Right lung (tissue), 5 donors: ENCODE measurements around the gene ARHGEF40. TPM values are rescaled to one million over a fixed set of nuclear protein-coding genes. Genes with fewer than 3 reads are reported as not detected.

Source experiments
- DNase-seq, 2 donors: peaks; one replicate each; pipeline ENCODE4 v3.0.0-alpha.2; 2013
- polyA plus RNA-seq, 5 donors: library from polyadenylated mRNA; unstranded; fragments of 120-200 nt; gene quantifications; one replicate each; pipeline versions ENCODE4 v1.2.1 to v1.2.3, GENCODE V29; 2013; ENCODE audit warnings: inconsistent platforms in 1 of 5, low replicate concordance in 1 of 5; ENCODE audit not compliant: insufficient read length in 5 of 5, insufficient read depth in 1 of 5

Gene ARHGEF40
- polyA plus RNA-seq, 5 donors, result 69.5 to 88.8 (median 83.3) TPM

DNA sequence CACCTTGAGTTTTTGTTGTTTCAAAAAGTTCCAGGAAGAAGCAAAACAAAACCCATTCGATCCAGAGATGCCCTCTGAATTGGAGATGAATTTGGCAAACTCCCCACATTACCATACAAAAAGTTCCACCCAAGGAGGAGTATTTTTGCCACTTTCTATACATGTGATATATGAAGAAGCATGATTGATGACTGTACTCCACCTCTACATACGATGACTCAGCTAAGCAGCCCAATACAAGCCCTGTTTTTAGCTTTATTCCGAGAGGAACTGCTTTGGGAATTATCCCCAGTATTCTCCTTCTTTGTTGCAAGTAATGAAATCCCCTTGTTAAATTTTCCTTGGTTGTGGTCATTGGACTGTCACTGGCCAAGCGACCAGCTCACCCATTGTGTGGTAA, 42.2 kb downstream of the ARHGEF40 start:
- DNase-seq, result no peak

DNA sequence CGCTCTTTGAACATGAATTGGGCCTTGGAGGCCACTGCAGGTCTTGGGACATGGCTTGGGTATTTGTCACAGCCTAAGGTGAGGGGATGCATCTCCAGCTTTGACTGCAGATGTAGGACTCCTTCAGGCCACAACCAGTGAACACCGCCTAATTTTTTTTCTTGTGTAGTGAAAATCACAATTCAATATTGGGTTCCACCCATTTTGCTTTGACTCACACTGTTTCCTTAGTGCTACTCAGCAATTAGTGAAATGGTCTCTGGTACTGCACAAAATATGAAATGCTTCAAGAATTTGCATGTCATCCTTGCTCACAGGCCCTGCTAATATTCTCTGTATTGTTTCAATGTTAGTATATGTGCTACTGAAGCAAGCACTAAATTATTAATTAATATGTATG, 43.3 kb downstream of the ARHGEF40 start:
- DNase-seq, result no peak

DNA sequence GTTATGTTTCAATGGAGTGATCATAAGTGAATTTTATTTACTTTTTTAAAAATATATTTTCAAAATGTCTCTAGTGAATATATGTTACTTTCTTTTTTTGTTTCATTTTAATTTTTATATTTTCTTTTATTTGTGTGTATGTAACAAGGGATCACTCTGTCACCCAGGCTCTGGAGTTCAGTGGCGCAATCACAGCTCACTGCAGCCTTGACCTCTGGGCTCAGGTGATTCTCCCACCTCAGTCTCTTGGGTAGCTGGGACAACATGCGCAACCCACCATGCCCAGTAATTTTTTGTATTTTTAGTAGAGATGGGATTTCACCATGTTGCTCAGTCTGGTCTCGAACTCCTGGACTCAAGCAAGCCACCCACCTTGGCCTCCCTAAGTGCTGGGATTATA, 48.8 kb downstream of the ARHGEF40 start:
- no peak for DNase-seq

DNA sequence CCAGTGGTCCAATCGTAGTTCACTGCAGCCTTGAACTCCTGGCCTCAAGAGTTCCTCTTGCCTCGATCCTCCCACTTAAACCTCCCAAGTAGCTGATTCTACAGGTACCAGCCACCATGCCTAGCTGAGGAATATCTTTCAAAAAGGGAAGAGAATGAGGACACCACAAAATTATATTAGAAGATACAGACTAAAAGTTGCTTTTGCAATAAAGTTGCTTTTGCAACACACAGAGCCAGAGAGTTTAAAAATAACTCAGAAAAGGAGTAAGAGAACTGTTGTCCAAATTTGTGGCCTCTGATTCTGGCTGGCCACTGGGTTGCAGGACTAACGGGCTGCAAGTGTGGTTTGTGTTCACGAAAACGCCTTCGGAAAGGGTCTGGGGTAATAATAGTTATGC, 50.6 kb downstream of the ARHGEF40 start:
- DNase-seq, result no peak

DNA sequence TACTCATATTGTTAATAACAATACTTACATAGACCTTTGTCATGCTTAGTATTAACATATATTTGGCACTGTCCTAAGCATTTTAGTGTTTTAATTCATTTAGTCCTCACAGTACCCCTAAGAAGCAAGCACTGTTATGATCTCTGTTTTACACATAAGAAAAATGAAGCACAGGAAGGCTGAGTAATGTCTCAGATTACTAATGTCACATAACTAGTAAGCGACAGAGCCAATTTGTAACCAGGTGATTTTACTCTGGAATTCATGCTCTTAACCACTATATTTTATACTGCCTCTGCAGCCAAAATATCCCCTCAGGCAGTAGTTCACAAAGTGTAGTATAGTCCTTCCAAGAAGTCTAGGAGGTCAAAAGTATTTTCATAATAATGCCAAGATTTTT, 51.0 kb downstream of the ARHGEF40 start:
- DNase-seq, result no peak

DNA sequence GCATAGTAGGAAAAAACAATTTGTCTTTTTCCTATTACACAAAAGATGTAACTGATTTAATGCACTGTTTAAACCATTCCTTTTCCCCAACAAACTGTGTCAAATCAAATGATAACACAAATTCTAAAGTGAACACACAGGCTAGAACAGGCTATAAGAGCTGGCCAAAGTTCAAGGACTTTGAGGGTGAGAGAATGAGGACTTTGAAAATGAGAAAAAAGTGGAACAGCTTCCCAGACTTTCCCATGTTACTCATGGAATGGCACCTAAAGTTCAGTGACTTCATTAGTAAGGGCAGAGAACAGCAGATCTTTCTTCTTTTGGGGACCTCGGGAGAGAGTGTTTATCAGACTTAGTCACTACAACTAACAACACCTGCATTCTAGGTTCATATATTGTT, 53.3 kb downstream of the ARHGEF40 start:
- no peak for DNase-seq

DNA sequence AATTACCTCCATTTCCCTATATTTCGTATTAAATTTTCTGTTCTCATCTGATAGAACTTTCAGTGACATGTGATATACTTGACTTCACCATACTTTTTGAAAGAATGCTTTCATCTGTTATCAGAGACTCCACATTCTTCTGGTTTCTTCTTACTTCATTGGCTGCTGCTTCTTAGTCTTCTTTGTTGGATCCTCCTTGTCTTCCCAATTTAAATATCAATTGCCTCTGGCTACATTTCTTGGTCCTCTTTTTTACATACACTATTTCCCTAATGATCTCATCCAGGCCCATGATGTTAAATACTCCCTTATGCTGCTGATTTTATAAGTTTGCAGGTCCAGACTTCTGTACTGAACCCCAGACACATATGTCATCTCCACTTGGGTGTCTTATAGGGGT, 63.8 kb downstream of the ARHGEF40 start:
- DNase-seq, result no peak

DNA sequence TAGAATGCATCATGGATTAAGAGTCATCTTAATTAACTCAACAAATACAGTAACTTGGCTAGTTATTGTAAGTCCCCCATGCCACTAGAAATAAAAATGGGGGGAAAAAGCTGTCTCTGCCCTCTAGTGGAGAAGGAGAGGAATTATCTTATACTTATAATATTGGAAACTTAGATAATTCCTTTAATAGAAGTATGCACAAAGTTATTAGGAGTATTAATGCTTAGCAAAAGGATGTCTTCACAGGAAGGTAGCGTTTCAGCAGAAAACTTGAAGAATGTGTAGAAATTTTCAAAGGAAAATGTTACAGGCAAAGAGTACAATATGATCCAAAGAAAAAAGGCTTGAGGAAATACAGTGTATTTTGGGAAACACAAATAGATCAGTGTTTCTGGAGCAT, 65.9 kb downstream of the ARHGEF40 start:
- no peak for DNase-seq

Other genes starting within 250 kb of the ARHGEF40 start
- gene RNASE3, start 178.9 kb upstream of the ARHGEF40 start, polyA plus RNA-seq, result 1 to 10 TPM in 1 of 5 donors, under 1 TPM in 3, not detected in 1; 0.44 to 1.6 (median 0.72) TPM
- gene RNASE2, start 114.8 kb upstream of the ARHGEF40 start, polyA plus RNA-seq, result 1 to 10 TPM; 1.2 to 2.5 (median 1.8) TPM
- gene METTL17, start 80.3 kb upstream of the ARHGEF40 start, polyA plus RNA-seq, result 100 to 1,000 TPM; 104 to 139 (median 116) TPM
- gene SLC39A2, start 71.0 kb upstream of the ARHGEF40 start, polyA plus RNA-seq, result under 1 TPM in 2 of 5 donors, not detected in 3; 0.14 to 0.49 TPM
- 100 to 1,000 TPM; 123 to 163 (median 138) TPM for gene NDRG2, start 45.2 kb upstream of the ARHGEF40 start, polyA plus RNA-seq
- under 1 TPM; 0.12 to 0.39 (median 0.23) TPM for gene TPPP2, start 40.1 kb upstream of the ARHGEF40 start, polyA plus RNA-seq
- gene RNASE13, start 35.5 kb upstream of the ARHGEF40 start, polyA plus RNA-seq, result under 1 TPM in 1 of 5 donors, not detected in 4; 0.16 TPM
- gene RNASE7, start 27.9 kb upstream of the ARHGEF40 start, polyA plus RNA-seq, result under 1 TPM in 3 of 5 donors, not detected in 2; 0.12 to 0.13 (median 0.12) TPM
- not detected for gene RNASE8, start 12.5 kb upstream of the ARHGEF40 start, polyA plus RNA-seq
- 10 to 100 TPM; 28.2 to 49.2 (median 34.2) TPM for gene ZNF219, start 28.4 kb downstream of the ARHGEF40 start, polyA plus RNA-seq
- 1 to 10 TPM in 3 of 5 donors, under 1 TPM in 2; 0.74 to 2.3 (median 1.0) TPM for gene TMEM253, start 30.8 kb downstream of the ARHGEF40 start, polyA plus RNA-seq
- gene OR5AU1, start 85.8 kb downstream of the ARHGEF40 start, polyA plus RNA-seq, result under 1 TPM; 0.03 to 0.36 (median 0.10) TPM
- gene HNRNPC, start 199.1 kb downstream of the ARHGEF40 start, polyA plus RNA-seq, result 100 to 1,000 TPM; 694 to 979 (median 852) TPM
- gene RPGRIP1, start 209.8 kb downstream of the ARHGEF40 start, polyA plus RNA-seq, result under 1 TPM; 0.53 to 0.93 (median 0.74) TPM